GM23338 (cell line): Measurements from ENCODE around the gene SELPLG.

Experiments
- CTCF ChIP-seq, 2 experiments: fragments of 200-600 bp in 1 of 2; sonication (generic) in 1 of 2; conservative IDR thresholded peaks; 2 replicates each; pipeline versions ENCODE4 v1.5.1 to v1.6.1; 2016 to 2017; ENCODE audit warnings: antibody characterized with exemption in 2 of 2, low read depth in 2 of 2, mild to moderate bottlenecking in 2 of 2, moderate library complexity in 1 of 2
- EZH2 ChIP-seq: fragments of 200-600 bp; sonication (generic); IDR thresholded peaks from one replicate; pipeline ENCODE4 v1.8.0; 2017; ENCODE audit warnings: antibody characterized with exemption, mild to moderate bottlenecking, low read depth; ENCODE audit not compliant: unreplicated experiment
- EZH2phosphoT487 ChIP-seq: fragments of 200-600 bp; sonication (generic); IDR thresholded peaks from one replicate; pipeline ENCODE4 v1.8.1; 2018; ENCODE audit warnings: antibody characterized with exemption; ENCODE audit not compliant: unreplicated experiment
- POLR2AphosphoS5 ChIP-seq: IDR thresholded peaks from 2 replicates; pipeline ENCODE4 v1.6.1; 2016; ENCODE audit warnings: antibody characterized with exemption, low read depth
- STAT1 ChIP-seq: IDR thresholded peaks from one replicate; pipeline ENCODE4 v1.6.1; 2016; ENCODE audit warnings: antibody characterized with exemption; ENCODE audit not compliant: unreplicated experiment
- TF ChIP-seq, protein P1 (sequence below): IDR thresholded peaks from one replicate; pipeline ENCODE4 v1.6.1; 2018; ENCODE audit warnings: antibody characterized with exemption; ENCODE audit not compliant: unreplicated experiment
- TF ChIP-seq, protein P2 (sequence below): IDR thresholded peaks from 2 replicates; pipeline ENCODE4 v1.6.1; 2016; ENCODE audit warnings: antibody characterized with exemption

DNA sequence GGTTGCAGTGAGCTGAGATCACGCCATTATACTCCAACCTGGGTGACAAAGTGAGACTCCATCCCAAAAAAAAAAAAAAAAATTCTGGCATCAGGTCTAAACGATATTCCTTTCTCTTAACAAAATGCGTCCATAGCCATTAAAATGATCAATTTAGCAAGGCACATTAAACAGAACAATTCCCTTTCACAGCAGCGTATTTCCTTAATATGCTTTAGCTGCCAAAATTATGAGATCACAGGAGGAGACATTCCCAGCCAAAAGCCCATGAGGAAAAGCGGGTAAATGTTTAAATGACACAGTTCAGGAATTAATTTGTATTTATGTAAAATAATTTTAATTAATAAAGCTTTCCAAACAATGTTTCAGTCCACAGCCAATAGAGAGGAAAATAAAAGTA, 43.0 kb upstream of the SELPLG start:
- TF ChIP-seq CTCF (conservative IDR thresholded peaks at IDR 0.05; ENCODE audit: low read depth in 2 of 2) (no peak), EZH2 (no peak), POLR2AphosphoS5 (no peak), EZH2phosphoT487 (no peak), STAT1 (no peak)
- TF ChIP-seq, protein P1, sequence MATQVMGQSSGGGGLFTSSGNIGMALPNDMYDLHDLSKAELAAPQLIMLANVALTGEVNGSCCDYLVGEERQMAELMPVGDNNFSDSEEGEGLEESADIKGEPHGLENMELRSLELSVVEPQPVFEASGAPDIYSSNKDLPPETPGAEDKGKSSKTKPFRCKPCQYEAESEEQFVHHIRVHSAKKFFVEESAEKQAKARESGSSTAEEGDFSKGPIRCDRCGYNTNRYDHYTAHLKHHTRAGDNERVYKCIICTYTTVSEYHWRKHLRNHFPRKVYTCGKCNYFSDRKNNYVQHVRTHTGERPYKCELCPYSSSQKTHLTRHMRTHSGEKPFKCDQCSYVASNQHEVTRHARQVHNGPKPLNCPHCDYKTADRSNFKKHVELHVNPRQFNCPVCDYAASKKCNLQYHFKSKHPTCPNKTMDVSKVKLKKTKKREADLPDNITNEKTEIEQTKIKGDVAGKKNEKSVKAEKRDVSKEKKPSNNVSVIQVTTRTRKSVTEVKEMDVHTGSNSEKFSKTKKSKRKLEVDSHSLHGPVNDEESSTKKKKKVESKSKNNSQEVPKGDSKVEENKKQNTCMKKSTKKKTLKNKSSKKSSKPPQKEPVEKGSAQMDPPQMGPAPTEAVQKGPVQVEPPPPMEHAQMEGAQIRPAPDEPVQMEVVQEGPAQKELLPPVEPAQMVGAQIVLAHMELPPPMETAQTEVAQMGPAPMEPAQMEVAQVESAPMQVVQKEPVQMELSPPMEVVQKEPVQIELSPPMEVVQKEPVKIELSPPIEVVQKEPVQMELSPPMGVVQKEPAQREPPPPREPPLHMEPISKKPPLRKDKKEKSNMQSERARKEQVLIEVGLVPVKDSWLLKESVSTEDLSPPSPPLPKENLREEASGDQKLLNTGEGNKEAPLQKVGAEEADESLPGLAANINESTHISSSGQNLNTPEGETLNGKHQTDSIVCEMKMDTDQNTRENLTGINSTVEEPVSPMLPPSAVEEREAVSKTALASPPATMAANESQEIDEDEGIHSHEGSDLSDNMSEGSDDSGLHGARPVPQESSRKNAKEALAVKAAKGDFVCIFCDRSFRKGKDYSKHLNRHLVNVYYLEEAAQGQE = no peak
- TF ChIP-seq, protein P2, sequence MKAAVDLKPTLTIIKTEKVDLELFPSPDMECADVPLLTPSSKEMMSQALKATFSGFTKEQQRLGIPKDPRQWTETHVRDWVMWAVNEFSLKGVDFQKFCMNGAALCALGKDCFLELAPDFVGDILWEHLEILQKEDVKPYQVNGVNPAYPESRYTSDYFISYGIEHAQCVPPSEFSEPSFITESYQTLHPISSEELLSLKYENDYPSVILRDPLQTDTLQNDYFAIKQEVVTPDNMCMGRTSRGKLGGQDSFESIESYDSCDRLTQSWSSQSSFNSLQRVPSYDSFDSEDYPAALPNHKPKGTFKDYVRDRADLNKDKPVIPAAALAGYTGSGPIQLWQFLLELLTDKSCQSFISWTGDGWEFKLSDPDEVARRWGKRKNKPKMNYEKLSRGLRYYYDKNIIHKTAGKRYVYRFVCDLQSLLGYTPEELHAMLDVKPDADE = no peak
